Mesenchymal stem cell (in vitro differentiated cells and primary cell): Measurements from ENCODE around the gene FKBP5.
A peak's percentile ranks its signal among the peaks of the same experiment; 100 is the strongest.

Experiments used
- DNase-seq: peaks from one replicate; pipeline ENCODE4 v3.0.0-alpha.2; 2013
- H2AFZ ChIP-seq: one replicate; pipeline ENCODE4 v1.6.1; 2013; ENCODE audit warnings: low read depth, mild to moderate bottlenecking, control low read depth, inconsistent platforms, low read length, moderate library complexity
- H2AK5ac ChIP-seq: 2 replicates; pipeline ENCODE4 v1.6.1; 2013; ENCODE audit warnings: low read length, moderate library complexity, mild to moderate bottlenecking, inconsistent platforms; ENCODE audit not compliant: severe bottlenecking
- H2BK120ac ChIP-seq: one replicate; pipeline ENCODE4 v1.6.1; 2013; ENCODE audit warnings: low read depth, mild to moderate bottlenecking, inconsistent platforms, low read length, moderate library complexity
- H2BK12ac ChIP-seq, 2 experiments: one replicate each; pipeline ENCODE4 v1.6.1; 2013; ENCODE audit warnings: inconsistent platforms in 2 of 2, low read length in 2 of 2, mild to moderate bottlenecking in 2 of 2, moderate library complexity in 2 of 2, control low read depth in 1 of 2
- H2BK15ac ChIP-seq: one replicate; pipeline ENCODE4 v1.6.1; 2013; ENCODE audit warnings: mild to moderate bottlenecking, low read depth, inconsistent platforms; ENCODE audit not compliant: poor library complexity, severe bottlenecking
- H2BK5ac ChIP-seq: 2 replicates; pipeline ENCODE4 v1.6.1; 2013; ENCODE audit warnings: low read depth, mild to moderate bottlenecking, low read length, control low read depth, inconsistent platforms; ENCODE audit not compliant: poor library complexity, severe bottlenecking
- H3K14ac ChIP-seq, 2 experiments: one replicate each; pipeline ENCODE4 v1.6.1; 2013; ENCODE audit warnings: inconsistent platforms in 2 of 2, low read length in 2 of 2, control low read depth in 1 of 2, mild to moderate bottlenecking in 1 of 2, moderate library complexity in 1 of 2
- H3K18ac ChIP-seq, 2 experiments: one replicate each; pipeline ENCODE4 v1.6.1; 2013; ENCODE audit warnings: inconsistent platforms in 2 of 2, low read length in 2 of 2, control low read depth in 1 of 2, low read depth in 1 of 2, mild to moderate bottlenecking in 1 of 2
- H3K23ac ChIP-seq, 2 experiments: one replicate each; pipeline ENCODE4 v1.6.1; 2013; ENCODE audit warnings: inconsistent platforms in 2 of 2, low read length in 2 of 2, mild to moderate bottlenecking in 2 of 2, moderate library complexity in 2 of 2, control low read depth in 1 of 2
- H3K27ac ChIP-seq: 2 replicates; pipeline ENCODE4 v1.5.1; 2013; ENCODE audit warnings: mild to moderate bottlenecking, moderate library complexity, low read length, control low read depth, inconsistent platforms; ENCODE audit not compliant: poor library complexity, severe bottlenecking
- H3K27me3 ChIP-seq, 2 experiments: 2 replicates each; pipeline versions ENCODE4 v1.6.1 to v1.7.0; 2013; ENCODE audit warnings: low read length in 2 of 2, mild to moderate bottlenecking in 2 of 2, moderate library complexity in 2 of 2, control low read depth in 1 of 2, inconsistent platforms in 1 of 2; ENCODE audit not compliant: control insufficient read depth in 1 of 2, insufficient read depth in 1 of 2
- H3K36me3 ChIP-seq, 2 experiments: 2 replicates each; pipeline versions ENCODE4 v1.6.1 to v1.7.0; 2013; ENCODE audit warnings: low read length in 2 of 2, control low read depth in 1 of 2, inconsistent platforms in 1 of 2, low read depth in 1 of 2, mild to moderate bottlenecking in 1 of 2; ENCODE audit not compliant: insufficient read depth in 2 of 2, control insufficient read depth in 1 of 2
- H3K4ac ChIP-seq, 2 experiments: one replicate each; pipeline ENCODE4 v1.6.1; 2013; ENCODE audit warnings: inconsistent platforms in 2 of 2, low read length in 2 of 2, mild to moderate bottlenecking in 2 of 2, moderate library complexity in 2 of 2, control low read depth in 1 of 2, low read depth in 1 of 2
- H3K4me1 ChIP-seq: 2 replicates; pipeline ENCODE4 v1.6.1; 2013; ENCODE audit warnings: low read depth, low read length, control low read depth; ENCODE audit not compliant: control insufficient read depth, insufficient read depth
- H3K4me2 ChIP-seq: 2 replicates; pipeline ENCODE4 v1.6.1; 2013; ENCODE audit warnings: low read length, mild to moderate bottlenecking, inconsistent platforms; ENCODE audit not compliant: poor library complexity, severe bottlenecking
- H3K4me3 ChIP-seq, 2 experiments: 2 replicates each; pipeline versions ENCODE4 v1.5.1 to v1.7.0; 2013; ENCODE audit warnings: low read length in 2 of 2, mild to moderate bottlenecking in 2 of 2, control low read depth in 1 of 2, low read depth in 1 of 2; ENCODE audit not compliant: insufficient read depth in 1 of 2
- H3K79me1 ChIP-seq: replicated peaks from 2 replicates; pipeline ENCODE4 v1.6.1; 2013; ENCODE audit warnings: mild to moderate bottlenecking, control low read depth, low read length, inconsistent platforms; ENCODE audit not compliant: poor library complexity, severe bottlenecking
- H3K9ac ChIP-seq: 2 replicates; pipeline ENCODE4 v1.7.0; 2013; ENCODE audit warnings: mild to moderate bottlenecking, low read length, moderate library complexity
- H3K9me3 ChIP-seq: 2 replicates; pipeline ENCODE4 v1.7.0; 2013; ENCODE audit warnings: mild to moderate bottlenecking, low read length; ENCODE audit not compliant: control insufficient read depth
- H4K8ac ChIP-seq: one replicate; pipeline ENCODE4 v1.6.1; 2013; ENCODE audit warnings: inconsistent platforms, mild to moderate bottlenecking, low read length, moderate library complexity
- H4K91ac ChIP-seq: one replicate; pipeline ENCODE4 v1.6.1; 2013; ENCODE audit warnings: mild to moderate bottlenecking, low read length, inconsistent platforms
- WGBS: methylation state at CpG from one replicate; pipeline ENCODE4 v1.1.7; 2013; ENCODE audit warnings: mixed read lengths; 5-methylcytosine and 5-hydroxymethylcytosine counted together

Gene FKBP5

GRCh38 chr6:35678021-35678654 lies 10.6 kb downstream of the FKBP5 start:
- Histone ChIP-seq H2AK5ac (no peak overlapping the region), H3K4me1 (peaks cover 4% of the 10 kb centered on the region), H2AFZ (no peak overlapping the region), H3K4me2 (no peak overlapping the region), H3K27ac (peak overlapping the region; percentile 77), H3K36me3 (no peaks in the 10 kb centered on the region), H3K4ac (no peak overlapping the region), H3K79me1 (peaks cover 3% of the 10 kb centered on the region), H2BK5ac (peak overlapping the region; percentile 63), H2BK120ac (no peak overlapping the region), H3K18ac (no peak overlapping the region), H3K9me3 (no peaks in the 10 kb centered on the region), H3K4me3 (no peak overlapping the region), H3K27me3 (no peaks in the 10 kb centered on the region), H3K23ac (no peak overlapping the region), H4K91ac (no peak overlapping the region), H3K9ac (peak overlapping the region; percentile 34), H3K14ac (no peak overlapping the region), H2BK12ac (no peak overlapping the region), H4K8ac (no peak overlapping the region), H2BK15ac (no peak overlapping the region)
- peak; percentile 57 for DNase-seq
- WGBS: 17% methylated on average over 1 of the region's 4 CpGs

GRCh38 chr6:35677456-35677855 lies 11.3 kb downstream of the FKBP5 start:
- H3K27ac ChIP-seq: peak overlapping the region; percentile 68
- no peaks in the 10 kb centered on the region for H3K36me3 ChIP-seq
- no peak overlapping the region for H2BK12ac ChIP-seq
- no peak overlapping the region for H3K4me2 ChIP-seq
- H3K4ac ChIP-seq: no peak overlapping the region
- no peak overlapping the region for H3K18ac ChIP-seq
- H3K9ac ChIP-seq: no peak overlapping the region
- H2BK5ac ChIP-seq: peak overlapping the region; percentile 63
- H3K27me3 ChIP-seq: no peaks in the 10 kb centered on the region
- H2AK5ac ChIP-seq: no peak overlapping the region
- no peak overlapping the region for H4K91ac ChIP-seq
- H2BK15ac ChIP-seq: no peak overlapping the region
- H3K14ac ChIP-seq: no peak overlapping the region
- no peak overlapping the region for H3K23ac ChIP-seq
- no peak for DNase-seq
- no peak overlapping the region for H3K4me3 ChIP-seq
- 99% methylated on average over 2 of the region's 2 CpGs for WGBS
- H2BK120ac ChIP-seq: no peak overlapping the region
- H3K4me1 ChIP-seq: peaks cover 4% of the 10 kb centered on the region
- no peak overlapping the region for H2AFZ ChIP-seq
- H3K79me1 ChIP-seq: peaks cover 3% of the 10 kb centered on the region
- H3K9me3 ChIP-seq: no peaks in the 10 kb centered on the region
- no peak overlapping the region for H4K8ac ChIP-seq

DNA sequence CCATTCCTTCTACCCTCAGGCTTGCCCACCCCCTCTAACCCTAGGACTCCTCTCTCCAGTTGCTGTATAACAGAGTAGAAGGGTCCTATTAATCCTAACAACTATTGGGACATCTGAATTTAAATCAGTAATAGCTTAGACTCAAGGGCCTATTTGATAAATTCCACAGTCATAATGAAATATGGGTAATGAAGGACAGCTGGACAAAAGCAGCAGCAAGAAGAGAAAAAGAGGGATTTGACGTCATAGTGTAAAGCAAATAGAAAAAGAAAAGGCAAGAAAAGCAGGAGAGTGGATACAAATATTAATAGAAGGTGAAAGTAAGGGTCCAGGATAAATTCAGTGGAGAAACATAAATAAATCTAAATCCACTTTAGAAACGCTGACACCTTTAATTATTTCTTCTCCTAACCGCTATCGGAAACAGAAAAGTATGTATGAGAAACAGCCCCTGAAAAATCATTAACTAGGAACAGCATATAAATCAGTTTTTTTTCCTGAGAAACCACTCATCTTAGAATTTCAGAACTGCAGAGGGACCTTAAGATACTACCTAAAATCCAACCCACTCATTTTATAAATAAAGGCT lies 12.8 kb downstream of the FKBP5 start:
- no peak overlapping the region for H2AFZ ChIP-seq
- no peak overlapping the region for H2BK15ac ChIP-seq
- no peak overlapping the region for H2AK5ac ChIP-seq
- H2BK5ac ChIP-seq: no peak overlapping the region
- no peak overlapping the region for H3K23ac ChIP-seq
- peaks cover 4% of the 10 kb centered on the region for H3K4me1 ChIP-seq
- no peak overlapping the region for H3K4ac ChIP-seq
- no peak overlapping the region for H2BK120ac ChIP-seq
- H3K79me1 ChIP-seq: peaks cover 2% of the 10 kb centered on the region
- H3K14ac ChIP-seq: no peak overlapping the region
- DNase-seq: no peak
- peak overlapping the region; percentile 17 for H3K27ac ChIP-seq
- WGBS: 93% methylated on average over 4 of the region's 4 CpGs
- H3K36me3 ChIP-seq: no peaks in the 10 kb centered on the region
- H3K18ac ChIP-seq: no peak overlapping the region
- H3K9ac ChIP-seq: peak overlapping the region; percentile 25
- no peak overlapping the region for H2BK12ac ChIP-seq
- no peak overlapping the region for H4K91ac ChIP-seq
- no peak overlapping the region for H3K4me3 ChIP-seq
- no peaks in the 10 kb centered on the region for H3K27me3 ChIP-seq
- H4K8ac ChIP-seq: no peak overlapping the region
- H3K9me3 ChIP-seq: no peaks in the 10 kb centered on the region
- H3K4me2 ChIP-seq: no peak overlapping the region

DNA sequence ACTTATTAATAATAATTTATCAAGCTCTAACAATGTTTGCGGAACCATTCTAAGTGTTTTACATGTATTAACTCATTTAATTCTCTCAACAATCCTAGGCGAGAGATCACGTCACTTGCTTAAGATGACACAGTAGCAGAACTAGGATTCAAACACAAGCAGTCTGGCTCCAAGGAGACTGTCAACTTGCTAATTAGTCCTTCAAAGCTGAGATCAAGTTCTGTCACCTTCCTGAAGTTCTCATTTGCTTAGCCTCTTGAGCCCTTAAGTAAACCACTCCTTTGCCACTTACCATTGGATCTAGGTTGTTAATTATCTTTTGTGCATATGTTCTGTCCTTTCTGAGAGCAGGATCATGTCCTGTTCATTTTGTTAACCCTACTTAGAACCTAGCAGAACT lies 14.1 kb downstream of the FKBP5 start:
- H3K14ac ChIP-seq: no peak overlapping the region
- peaks cover 6% of the 10 kb centered on the region for H3K4me1 ChIP-seq
- no peaks in the 10 kb centered on the region for H3K36me3 ChIP-seq
- H2BK5ac ChIP-seq: no peak overlapping the region
- H4K8ac ChIP-seq: no peak overlapping the region
- H3K23ac ChIP-seq: no peak overlapping the region
- DNase-seq: no peak
- H2AK5ac ChIP-seq: no peak overlapping the region
- no peak overlapping the region for H2BK12ac ChIP-seq
- no peaks in the 10 kb centered on the region for H3K9me3 ChIP-seq
- no peak overlapping the region for H4K91ac ChIP-seq
- H2BK120ac ChIP-seq: no peak overlapping the region
- H3K27me3 ChIP-seq: no peaks in the 10 kb centered on the region
- H3K79me1 ChIP-seq: peaks cover 4% of the 10 kb centered on the region
- H2BK15ac ChIP-seq: no peak overlapping the region
- no peak overlapping the region for H3K4me2 ChIP-seq
- H3K9ac ChIP-seq: no peak overlapping the region
- H3K27ac ChIP-seq: no peak overlapping the region
- no peak overlapping the region for H3K4me3 ChIP-seq
- 96% methylated on average over 3 of the region's 3 CpGs for WGBS
- H3K4ac ChIP-seq: no peak overlapping the region
- H2AFZ ChIP-seq: no peak overlapping the region
- no peak overlapping the region for H3K18ac ChIP-seq
